ENCODE data around the gene CDON.

CDON gene

GRCh38 chr11:125942771-125943428 lies 119.8 kb downstream of the CDON start:
- no peak for DNase-seq (ENCODE audit: low spot score)

DNA sequence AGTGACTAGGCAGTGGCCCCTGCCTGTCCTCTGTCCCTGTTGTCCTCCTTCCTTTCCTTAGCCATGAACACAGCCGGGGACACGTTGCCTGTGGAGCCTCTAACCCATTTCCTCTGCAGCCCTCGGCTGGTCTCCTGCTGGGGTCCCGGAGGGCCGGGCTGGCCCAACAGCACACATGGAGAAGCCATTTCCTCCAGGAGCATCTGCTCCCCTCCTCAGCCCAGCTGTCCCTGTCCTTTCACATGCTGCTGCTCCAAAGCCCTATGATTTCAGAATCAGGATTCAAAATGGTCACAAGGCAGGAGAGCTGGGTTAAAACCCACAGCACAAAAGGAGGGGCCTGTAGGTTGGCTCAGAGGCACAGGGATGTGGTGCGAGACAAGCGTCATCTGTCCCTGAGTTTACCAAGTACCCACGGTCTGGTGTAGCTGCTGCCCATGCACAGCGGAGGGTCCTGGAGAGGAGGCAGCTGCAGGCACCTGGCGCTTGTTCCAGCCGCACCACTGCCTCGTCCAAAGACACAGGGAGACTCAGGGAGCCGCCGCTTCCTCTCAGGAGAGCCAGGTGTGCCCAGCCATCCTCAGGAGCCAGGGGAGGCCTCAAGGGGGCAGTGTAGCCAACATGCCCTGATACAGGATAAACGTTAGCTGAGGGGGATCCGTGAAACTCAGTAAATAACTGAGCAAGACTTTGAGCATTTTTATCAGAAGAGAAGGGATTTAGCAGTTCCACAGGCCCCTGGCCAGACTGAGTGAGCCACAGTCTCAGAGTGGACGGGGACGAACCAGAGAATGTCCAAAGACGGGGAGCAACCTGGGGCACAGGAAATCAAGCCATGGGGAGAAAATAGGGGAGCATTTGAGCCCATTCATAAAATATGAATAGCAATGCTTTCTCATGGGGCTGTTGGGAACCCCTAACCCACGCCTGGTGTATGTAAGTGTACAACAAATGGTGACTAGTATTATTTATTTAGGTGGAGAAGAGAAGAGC lies 120.8 kb downstream of the CDON start:
- peak; percentile 54 for DNase-seq (ENCODE audit: low spot score)

DNA sequence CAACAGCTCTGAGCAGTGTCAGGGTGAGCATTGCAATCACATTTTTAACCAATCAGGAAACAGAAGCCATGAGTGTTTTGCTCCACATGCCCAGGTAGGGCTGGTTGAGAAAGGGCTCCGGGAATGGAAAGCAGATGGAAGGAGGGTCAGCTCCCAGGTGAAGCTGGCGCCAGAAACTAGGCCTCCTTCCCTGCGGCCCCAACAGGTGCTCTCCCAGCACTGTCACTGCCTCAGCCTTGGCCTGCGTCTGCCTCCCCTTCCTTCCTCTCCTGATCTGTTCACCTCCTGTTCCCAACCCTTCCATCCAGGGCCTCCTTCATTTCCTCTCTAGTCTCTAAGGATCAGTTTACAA lies 121.4 kb downstream of the CDON start:
- no peak for DNase-seq (ENCODE audit: low spot score)

DNA sequence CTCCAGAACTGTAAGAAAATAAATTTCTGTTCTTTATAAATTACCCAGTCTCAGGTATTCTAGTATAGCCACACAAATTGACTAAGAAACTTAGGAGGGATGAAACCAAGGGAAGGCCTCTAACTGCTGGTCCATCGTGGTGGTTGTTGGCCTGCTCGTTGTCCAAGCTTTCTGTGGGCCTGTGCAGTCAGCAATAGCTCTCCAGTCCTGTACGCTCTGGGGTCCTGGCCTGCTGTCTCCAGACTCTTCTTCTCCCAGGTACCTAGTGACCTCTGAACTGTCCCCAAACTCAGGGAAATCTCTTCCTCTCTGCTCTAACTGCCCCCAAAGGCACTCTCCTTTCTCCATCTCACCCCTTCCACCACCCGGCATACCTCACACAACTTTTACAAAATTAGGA lies 122.5 kb downstream of the CDON start:
- no peak for DNase-seq (ENCODE audit: low spot score)

DNA sequence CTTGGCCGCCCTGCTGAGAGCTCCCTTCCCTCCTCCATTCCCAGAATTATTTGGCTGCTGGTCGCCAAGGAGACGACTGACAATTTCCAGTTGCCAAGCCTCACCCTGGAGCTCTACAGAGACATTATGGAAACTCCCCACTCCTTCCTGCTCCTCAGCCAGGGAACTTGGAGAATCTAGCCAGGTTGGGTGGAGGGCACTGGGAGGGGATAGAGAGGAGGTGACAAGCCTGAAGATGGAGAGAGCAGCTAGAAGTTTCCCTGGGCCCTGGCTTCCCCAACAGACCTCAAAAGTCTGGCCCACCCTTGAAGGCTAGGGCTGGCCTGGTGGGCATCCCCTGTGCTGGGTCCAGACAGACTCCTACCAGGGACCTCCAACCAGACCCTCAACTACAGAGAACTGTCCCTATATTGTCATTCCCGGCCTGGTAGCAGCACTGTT lies 123.6 kb downstream of the CDON start:
- DNase-seq (ENCODE audit: low spot score), result no peak

- no peak for DNase-seq (ENCODE audit: low spot score)
Observed at GRCh38 chr11:125938418-125938817, 124.2 kb downstream of the CDON start.

DNA sequence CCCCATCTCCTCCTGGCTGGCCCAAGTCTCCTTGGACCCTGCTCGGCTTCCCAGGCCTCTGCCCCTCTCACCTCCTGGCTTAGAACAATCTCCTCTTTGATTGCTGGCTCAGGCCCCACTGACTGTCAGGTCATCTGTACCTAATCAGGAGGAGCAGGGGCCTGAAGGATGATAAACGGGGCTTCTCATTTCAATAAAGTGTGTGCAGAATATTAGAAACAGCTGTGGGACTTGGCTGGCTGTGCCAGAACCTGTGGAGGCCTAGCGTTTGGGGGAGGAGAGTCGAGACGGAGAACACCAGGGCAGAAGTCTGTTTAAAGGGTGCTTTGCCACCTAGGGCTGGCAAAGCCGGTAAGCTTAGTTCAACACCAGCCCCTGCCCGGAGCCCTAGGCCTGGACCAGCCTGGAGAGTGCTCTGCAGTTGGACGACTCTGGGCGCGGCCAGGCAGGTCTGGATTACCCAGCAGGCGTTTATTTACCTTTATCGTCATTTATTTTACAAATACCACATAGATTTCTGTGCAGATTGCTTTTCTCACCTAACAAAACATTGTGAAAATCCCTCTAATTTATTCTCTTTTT lies 127.0 kb downstream of the CDON start:
- no peak for DNase-seq (ENCODE audit: low spot score)

DNA sequence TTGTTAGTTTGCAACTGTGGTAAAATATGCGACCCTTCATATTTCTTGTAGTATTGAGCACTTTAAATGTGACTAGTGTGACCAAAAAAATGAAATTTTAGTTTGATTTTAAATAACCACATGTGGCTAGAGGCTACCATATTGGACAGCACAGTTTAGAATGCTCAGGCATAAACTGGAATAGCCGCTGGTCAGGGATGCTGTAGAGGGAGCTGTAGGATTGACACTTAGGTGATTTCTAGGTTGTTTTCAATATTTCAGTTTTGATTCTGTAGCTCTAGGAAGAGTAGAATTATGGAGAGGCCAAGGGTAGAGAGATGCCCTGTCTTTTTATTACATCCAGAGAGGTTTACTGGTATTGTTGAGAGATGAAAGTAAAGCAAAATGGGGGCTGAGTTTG lies 127.6 kb downstream of the CDON start:
- no peak for DNase-seq (ENCODE audit: low spot score)

DNA sequence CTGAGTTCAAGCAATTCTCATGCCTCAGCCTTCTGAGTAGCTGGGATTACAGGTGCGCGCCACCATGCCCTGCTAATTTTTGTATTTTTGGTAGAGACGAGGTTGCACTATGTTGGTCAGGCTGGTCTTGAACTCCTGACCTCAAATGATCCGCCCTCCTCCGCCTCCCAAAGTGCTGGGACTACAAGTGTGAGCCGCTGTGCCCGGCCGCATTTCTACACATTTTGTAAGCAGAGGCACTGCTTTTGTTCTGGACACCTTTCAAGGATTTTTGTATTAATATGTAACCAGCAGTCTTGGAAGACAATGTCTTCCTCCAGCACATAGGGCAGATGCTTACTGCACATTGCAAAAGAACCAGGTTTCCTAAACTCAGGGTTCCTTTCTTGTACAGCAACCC lies 128.2 kb downstream of the CDON start:
- DNase-seq (ENCODE audit: low spot score), result no peak

DNA sequence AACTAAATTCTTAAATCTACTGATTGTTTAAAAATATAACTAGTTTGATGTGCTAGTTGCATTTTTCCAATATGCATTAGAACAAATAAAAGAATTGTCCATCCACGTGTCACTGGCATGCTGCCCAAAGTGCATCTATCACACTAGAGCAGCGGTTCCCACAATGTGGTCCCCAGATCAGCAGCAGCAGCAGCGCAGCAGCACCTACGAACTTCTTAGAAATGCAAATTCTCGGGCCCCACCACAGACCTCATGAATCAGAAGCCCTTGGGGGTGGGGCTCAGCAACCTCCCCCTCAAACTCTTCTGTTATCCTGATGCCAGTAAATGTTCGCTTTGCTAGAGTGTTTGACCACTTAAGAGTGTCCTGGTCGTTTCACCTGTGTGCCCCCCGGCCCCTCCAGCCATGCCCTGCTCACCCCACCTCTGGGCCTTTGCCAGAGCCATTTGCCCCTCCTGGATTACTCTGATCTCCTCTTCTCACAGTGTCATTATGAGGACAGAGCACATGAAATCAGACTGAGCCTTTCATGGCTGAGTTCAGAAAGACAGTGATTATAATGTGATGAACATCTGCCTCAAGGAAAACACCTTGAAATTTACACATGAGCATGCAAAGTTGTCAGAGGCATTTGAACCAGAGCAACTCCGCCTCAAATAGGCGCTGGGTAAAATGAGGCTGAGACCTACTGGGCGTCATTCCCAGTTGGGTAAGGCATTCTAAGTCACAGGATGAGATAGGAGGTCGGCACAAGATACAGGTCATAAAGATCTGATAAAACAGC lies 129.4 kb downstream of the CDON start:
- DNase-seq (ENCODE audit: low spot score), result no peak

DNA sequence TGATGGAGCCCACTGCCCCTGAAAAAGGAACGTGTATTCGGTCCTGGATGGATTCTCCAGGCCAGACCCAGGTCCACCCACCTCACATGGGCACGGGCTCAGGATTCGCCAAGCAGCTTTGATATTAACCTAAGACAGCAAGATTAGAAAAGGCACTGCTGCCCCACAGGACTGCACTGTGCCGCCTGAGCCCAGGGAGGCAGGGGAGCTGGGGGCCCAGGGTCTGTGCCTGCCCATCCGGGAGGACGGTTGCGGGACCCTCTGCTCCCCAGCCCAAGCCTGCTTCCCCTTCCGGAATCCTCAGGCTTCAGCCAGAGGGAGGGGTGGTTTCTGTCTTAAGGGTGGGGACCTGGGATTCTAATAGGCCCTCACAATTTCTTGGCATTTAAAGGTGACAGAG lies 130.4 kb downstream of the CDON start:
- DNase-seq (ENCODE audit: low spot score), result no peak

DNA sequence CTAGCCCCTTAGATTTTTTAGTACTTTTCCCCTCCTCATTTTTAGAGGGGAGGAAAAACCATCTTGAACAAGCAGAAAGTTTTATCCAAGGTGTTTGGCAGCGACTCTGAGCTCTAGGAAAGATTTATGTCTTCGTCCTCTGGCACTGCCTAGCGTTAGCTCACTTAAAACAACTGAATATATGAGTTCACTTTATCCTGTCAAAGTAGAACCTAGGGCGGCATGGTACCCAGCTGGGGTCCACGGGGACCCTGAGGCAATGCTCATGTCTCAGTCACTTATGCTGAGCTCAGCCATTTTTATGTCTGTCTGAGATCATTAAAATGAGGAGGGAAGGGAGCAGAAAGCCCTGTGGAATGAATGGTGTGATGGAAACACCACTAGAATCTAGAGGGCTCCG lies 131.0 kb downstream of the CDON start:
- DNase-seq (ENCODE audit: low spot score), result no peak

- DNase-seq (ENCODE audit: low spot score), result no peak
Observed at GRCh38 chr11:125931116-125931515, 131.6 kb downstream of the CDON start.

DNA sequence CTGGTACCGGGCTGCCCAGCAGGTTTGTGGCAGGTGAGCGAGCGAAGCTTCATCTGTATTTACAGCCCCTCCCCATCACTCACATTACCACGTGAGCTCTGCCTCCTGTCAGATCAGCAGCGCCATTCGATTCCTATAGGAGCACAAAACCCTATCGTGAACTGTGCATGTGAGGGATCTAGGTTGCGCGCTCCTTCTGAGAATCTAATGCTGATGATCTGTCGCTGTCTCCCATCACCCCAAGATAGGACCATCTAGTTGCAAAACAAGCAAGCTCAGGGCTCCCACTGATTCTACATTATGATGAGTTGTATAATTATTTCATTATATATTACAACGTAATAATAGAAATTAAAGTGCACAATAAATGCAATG lies 132.6 kb downstream of the CDON start:
- no peak for DNase-seq (ENCODE audit: low spot score)

GRCh38 chr11:125929445-125930075 lies 133.1 kb downstream of the CDON start:
- DNase-seq (ENCODE audit: low spot score), result no peak

DNA sequence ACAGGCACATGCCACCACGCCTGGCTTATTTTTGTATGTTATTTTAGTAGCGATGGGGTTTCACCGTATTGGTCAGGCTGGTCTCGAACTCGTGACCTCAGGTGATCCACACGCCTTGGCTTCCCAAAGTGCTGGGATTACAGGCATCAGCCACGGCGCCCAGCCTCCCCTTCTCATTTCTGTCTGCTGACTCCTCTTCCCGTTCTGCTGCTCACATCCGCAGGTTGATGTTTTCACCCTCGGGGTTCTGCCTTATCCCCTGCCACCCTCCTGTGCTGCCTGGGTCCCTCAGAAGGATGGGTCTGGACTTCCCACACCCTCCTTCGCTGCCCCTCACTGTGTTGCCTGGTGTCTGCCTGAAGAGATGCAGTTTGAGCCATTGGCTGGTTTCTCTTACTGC lies 136.0 kb downstream of the CDON start:
- no peak for DNase-seq (ENCODE audit: low spot score)

DNA sequence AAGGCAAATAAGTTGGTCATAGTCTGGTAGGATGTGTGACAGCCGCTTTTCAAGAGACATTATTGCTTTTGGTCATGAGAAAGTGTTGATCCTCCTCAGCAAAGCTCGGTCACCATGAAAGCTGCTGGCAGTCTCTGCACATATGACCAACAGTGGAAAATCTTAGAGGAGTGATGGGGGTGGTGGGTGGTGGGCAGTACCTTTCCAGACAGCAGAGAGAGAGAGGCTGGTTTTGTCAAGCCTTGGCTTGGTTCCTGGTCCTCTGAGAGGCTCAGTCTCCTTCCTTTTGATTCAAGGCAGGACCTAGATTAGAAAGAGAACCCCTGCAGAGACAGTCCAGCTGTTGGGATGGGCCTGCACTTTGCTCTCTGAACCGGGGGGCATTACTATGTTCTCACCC lies 136.9 kb downstream of the CDON start:
- DNase-seq (ENCODE audit: low spot score), result no peak

GRCh38 chr11:125925247-125925740 lies 137.4 kb downstream of the CDON start:
- no peak for DNase-seq (ENCODE audit: low spot score)

- DNase-seq (ENCODE audit: low spot score), result no peak
Observed at GRCh38 chr11:125924384-125925007, 138.2 kb downstream of the CDON start.

DNA sequence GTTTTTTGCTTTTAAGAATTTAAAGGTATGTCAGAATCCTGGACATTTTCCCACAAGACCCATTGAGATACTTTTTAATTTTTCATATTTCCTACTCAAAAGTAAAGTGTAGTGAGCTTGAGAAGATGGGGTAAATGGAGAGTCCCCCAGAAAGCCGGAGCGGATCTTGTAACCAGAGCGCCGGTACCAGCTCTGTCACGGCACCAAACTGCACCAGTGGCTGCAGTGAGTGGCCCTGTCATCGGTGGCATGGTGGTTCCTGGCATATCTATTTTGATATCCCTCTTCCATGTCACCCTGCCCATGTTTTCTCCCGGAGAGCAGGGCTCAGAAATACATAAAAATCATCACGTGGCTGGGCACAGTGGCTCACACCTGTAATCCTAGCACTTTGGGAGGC lies 139.0 kb downstream of the CDON start:
- DNase-seq (ENCODE audit: low spot score), result no peak

GRCh38 chr11:125923012-125923579 lies 139.6 kb downstream of the CDON start:
- DNase-seq (ENCODE audit: low spot score), result peak; percentile 57

Measured in germinal center (tissue), 1 donor.